Nucleus accumbens (tissue), 56 donors: Measurements from ENCODE around the gene RASA3.
"Not testable (repeated sequence)": the region's sequence is repeated elsewhere in the genome, so short reads cannot be mapped to it uniquely, and the experiment has no call there.

Experiments used
- DNase-seq, 56 donors: peaks; one replicate each; lab custom pipeline; 2025; lab: John Stamatoyannopoulos, UW

Gene RASA3

DNA sequence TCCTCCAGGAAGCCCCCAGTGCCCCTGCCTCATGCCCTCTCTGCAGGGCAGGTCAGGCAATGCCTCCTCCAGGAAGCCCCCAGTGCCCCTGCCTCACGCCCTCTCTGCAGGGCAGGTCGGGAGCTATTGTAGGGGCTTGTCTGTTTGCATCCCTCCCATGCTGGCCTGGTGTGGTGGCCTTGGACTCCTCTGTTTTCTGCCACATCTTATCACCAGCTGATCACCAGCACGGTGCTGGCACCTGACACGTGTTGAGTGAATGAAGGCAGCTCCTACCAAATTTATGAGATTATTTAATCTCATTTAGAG, 107.1 kb downstream of the RASA3 start:
- DNase-seq: no peak

DNA sequence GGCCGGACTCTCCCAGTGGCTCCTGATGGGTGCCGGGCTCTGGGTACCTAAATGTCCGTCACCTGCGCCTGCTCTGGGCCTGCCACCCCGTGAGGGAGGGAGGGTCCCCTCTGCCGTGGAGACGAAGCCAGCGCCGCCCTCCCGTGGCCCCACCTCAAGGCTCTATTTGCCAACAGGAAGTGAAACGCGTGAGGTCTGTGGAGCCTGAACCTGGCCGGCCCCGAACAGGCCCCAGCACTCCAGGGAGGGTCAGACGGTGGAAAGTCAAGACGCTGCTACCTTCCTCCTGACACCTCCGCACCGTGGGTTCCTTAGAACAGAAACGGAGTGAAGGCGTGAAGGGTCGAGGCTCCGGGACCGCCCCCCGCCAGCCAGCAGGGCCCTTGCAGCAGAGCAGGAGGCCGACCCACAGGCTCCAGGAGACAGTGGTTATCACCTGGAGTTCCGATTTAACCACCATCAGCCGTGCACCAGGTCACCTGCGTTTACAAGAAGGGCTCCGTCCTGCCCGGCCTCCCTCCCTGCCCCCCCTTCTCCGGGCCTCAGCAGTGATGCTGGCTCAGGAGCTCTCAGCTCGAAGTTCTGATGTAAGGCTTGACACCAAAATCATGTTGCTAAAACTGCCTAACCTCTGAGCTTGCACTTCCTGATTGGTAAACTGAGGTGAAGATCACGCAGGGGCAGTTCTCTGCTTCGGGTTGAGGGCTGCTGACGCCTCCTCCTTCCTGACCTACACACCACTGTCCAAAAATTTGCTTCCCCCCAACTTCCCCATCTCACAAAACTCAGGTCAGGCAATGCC, 107.6 kb downstream of the RASA3 start:
- no peak for DNase-seq

DNA sequence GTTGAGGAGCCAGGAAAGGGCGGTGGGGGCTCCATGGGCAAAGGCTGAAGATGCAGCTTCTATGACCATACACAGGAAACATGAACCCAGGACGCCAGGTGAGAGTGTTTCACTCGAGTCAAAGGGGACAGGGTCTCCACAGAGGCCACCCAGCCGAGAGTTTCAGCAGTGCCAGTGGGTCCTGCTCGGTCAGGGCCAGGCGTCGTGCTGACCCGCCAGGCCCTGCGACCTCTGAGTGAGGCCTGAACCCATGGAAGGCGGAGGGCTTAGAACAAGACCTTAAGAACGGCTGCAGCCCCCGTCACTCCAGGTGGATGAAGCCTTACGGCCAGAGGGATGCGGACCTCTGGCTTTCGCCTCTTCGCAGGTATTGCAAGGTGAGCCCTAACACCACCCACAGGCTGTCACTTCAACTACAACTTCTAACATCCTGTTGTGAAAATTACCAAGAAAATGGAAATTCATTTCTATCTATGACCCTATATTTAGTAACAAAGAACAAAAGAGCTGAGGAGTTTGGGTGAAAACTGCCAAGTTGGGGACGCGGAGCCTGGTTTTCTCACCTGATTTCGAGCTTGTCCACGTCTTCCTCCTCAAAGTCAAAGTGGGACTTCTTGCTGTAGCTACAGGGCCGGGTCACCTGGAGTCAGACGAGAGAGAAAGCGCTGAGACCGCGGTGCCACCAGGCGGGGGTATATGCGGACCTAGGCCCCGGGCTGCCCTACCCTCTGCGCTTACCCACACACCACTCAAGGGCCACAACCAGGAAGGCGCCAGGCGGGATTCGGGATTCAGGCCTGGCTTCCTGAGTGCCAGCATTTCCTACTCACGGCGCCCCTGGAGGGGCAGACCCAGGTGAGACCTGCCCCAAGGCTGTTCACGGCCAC, 108.5 kb downstream of the RASA3 start:
- DNase-seq: no peak

DNA sequence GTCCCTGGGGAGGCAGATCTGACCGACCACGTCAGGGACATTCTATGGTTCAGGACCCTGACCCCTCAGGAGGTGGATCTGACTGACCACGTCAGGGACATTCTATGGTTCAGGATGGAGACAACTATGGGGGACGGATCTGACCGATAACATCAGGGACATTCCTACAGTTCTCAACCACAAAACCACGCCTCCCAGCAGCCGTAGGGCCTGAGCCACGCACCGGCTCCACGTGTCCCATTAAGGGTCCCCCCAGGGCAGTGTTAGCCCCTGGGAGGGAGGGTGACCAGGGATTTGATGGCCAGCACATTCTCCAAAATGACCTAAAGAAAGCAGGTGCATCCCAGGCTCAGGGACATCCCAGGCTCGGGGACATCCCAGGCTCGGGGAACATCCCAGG, 109.5 kb downstream of the RASA3 start:
- no peak for DNase-seq

DNA sequence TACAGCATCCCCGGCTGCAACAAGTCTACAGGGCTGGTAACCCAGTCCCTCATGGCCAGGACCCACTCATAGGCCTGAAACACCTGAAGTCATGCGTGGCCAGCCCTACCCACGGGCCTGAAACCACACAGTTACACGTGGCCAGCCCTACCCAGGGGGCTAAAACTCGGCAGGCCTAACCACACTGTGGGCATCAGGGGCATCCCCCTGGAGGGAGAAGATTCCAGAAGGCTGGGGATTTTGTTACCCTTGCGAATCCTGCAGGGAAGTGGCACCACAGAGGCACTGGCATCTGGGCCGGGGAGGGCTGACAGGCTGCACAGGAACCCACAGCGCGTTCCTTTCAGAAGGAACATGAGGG, 110.1 kb downstream of the RASA3 start:
- DNase-seq: no peak

DNA sequence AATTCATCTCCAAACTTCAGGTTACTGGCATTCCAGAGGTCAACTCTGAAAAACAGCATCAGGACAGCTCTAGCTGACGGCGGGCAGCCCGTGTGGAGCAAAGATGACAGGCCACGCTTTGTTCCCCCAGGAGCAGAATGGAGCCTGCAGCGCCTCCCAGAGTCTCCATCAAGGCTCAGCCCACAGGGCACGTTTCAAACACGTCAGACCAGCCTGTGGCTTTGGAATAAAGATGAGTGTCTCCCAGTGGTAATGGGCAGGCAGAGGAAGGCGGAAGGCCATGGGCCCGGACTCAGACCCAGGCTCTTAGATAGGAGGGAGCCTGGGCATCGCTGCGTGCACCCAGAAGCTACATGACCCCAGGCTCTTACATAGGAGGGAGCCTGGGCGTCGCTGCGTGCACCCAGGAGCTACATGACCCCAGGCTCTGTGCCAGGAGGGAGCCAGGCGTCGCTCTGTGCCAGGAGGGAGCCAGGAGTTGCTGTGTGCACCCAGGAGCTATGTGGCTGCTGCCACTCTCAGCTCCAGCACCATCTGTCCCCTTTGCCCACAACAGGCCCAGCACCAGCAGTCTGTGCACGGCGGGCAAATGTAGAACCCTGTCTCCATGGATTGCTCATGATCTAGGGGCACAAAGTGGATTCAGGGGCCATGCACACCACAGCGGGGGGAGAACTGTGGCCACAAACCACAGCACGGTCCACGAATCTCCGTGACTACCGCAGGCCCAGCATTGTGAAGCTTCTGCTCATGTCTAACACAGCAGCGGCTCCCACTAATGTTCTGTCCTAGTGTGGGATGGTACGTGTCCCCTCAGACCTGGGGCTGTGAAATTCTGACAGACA, 110.7 kb downstream of the RASA3 start:
- DNase-seq: peak in 20 of 56 donors; percentile 15 to 66 (median 30)

DNA sequence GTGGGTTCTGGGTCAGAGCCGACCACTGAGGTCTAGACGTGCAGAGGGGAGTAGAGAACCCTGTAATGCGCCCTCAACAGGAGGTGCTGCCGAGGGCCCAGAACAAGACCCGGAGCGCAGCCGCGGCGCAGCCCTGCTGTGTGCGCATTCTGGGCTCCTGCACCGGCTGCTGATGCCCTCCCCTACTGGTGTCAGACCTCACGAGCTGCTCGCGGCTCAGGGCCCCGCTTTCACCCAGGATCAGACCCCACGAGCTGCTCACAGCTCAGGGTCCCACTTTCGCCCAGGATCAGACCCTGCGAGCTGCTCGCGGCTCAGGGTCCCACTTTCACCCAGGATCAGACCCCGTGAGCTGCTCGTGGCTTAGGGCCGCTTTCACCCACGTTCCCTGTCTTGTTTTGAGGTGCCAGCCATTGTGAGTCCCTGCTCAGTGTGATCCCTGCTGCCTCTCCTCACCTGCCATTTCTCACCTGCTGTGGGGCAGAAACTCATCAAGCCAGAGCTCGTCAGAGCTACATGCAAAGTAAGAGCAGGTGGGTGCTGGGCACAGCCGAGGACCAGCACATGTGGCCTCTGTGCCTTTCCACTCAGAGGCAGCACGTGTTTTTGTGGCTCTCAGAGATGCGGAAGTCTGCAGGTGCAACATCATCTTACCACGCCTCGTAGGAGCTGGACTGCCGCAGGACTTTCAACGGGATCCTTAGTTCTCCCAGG, 111.5 kb downstream of the RASA3 start:
- DNase-seq: no peak

DNA sequence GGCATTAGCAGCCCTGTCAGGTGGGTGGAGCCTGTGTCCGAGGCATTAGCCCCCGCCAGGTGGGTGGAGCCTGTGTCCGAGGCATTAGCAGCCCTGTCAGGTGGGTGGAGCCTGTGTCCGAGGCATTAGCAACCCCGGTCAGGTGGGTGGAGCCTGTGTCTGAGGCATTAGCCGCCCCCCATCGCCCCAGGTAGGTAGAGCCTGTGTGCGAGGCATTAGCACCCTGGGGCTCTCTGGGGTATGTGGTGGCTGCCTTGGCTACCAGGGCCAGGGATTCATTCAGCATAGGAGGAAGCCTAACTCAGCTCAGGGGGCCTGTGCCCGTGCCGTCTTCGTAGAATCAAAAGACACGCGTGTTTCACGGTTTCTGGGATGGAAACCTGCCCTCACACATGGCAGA, 112.3 kb downstream of the RASA3 start:
- not testable (repeated sequence) for DNase-seq

DNA sequence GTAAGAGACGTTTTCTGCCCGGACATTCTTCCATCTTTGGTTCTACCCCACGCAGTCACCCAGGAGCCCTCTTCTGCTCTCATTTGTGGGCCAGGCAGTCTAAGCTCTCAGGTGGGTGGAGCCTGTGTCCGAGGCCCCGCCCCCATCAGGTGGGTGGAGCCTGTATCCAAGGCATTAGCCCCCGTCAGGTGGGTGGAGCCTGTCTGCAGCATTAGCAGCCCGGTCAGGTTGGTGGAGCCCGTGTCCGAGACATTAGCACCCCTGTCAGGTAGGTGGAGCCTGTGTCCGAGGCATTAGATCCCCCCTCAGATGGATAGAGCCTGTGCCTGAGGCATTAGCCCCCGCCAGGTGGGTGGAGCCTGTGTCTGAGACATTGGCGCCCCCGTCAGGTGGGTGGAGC, 113.1 kb downstream of the RASA3 start:
- peak in 1 of 56 donors; percentile 42 for DNase-seq

DNA sequence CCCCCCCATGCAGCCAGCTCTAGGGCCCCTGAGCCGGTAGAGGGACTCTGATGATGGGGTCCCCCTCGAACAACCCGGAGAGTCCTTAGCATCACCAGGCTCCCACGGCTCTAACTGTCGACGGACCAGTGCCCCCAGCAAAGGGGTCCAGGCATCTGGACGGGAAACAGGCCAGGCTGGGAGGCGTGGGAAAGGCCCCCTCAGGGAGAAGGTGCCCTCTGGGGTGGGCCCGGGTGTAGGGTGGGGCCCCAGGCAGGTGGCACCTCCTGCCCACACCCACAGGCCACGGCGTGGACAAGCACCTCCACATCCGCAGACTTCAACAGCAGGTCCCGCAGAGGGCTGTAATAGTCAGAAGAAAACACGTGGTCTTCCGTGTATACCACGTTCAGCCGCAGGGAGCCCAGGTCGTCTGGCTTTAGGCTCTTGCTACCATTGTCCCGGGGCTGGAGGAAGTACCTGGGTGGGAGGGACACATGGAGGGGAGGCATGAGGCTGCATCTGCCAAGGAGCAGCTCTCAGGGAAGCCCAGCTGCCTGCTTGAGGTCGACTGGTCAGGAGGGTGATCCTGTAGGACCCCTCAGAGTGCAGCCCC, 113.9 kb downstream of the RASA3 start:
- no peak for DNase-seq

DNA sequence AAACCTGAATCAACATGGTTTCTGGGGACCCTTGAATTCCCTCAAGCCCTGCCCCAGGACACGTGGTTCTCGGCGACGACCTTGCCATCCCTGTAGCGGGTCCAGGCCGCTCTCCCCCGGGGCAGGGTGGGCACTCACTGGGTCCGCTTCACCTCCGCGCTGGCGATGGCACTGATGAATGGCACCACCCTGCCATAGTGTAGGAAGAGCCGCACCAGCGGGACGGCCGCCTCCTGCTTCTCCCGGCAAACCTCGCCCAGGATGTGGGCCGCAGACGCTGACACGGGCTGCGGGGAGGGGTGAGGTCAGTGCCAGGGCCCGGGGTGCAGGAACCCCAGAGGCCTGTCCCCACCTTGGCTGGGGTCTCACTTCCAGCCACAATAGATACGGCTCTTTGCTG, 114.5 kb downstream of the RASA3 start:
- no peak for DNase-seq

DNA sequence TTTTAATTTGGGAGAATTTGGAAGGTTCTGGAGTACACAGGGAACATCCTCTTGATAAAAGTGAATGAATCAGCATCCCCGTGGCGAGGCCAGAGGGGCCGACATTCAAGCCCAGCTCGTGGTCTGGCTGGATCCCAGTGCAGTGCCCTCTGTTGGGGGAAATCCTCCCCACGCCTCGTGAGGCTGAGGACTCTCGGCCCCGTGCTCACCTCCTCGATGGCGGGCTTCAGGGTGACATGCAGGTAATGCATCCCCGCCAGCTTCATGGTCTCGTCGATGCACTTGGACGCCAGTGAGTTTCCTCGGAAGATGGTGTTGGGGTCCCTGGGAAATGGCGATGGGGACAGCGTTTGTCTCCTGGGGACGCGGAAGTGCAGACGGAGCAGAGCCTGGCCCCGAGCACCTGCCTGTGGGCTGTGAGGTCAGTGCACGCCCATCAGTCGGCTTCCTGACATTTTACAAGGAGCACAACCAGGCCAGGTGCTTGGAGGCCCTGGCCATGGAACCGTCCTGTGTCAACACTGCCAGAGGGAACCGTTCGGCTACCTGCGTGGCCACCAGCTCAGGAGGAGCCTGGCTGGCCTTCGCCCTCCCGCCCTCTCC, 115.3 kb downstream of the RASA3 start:
- DNase-seq: no peak

DNA sequence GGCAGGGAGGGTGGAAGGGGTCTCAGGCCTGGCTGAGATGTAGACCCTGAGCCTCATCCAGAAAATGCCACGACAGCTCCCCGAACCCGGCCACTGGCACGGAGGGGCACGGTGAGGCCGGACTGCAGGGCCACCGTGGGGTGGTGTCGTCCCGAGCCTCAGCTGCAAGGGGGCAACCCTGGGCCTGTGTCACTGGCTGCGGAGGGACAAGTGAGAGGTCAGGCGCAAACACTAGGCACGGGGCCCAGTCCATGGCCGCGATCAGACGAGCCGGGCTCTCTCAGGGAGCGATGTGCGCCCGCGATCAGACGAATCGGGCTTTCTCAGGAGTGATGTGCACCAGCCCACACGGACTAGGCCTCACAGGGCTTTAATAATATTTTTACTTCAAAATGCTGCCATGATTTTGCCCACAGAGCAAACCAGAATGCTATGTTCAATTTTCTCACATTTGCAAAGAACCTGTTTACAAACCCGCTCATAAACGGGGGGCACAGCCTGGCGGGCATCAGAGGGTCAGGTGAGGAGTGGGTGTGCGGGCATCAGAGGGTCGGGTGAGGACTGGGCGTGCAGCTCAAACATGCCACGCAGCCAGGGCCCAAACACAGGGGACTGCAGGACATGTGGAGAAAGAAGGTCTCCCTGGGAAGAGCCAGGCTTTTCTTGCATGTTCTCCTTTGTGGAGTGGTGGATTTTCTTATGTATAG, 115.9 kb downstream of the RASA3 start:
- DNase-seq: no peak

DNA sequence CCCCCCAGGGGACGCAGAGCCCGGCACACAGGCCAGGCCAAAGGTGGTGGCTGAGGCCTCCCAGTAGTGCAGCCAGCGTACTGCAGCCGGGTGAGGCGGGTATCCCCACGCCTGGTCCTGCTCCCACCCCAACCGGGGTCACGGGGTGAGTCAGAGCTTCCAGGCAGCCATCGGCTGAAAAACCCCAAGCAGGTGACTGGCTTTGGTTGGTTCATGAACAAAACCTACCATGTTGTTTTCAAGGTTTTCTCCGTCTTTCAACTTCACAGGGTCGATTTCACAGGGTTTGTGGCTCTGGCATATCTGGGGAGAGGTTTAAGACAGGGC, 116.5 kb downstream of the RASA3 start:
- DNase-seq: no peak

DNA sequence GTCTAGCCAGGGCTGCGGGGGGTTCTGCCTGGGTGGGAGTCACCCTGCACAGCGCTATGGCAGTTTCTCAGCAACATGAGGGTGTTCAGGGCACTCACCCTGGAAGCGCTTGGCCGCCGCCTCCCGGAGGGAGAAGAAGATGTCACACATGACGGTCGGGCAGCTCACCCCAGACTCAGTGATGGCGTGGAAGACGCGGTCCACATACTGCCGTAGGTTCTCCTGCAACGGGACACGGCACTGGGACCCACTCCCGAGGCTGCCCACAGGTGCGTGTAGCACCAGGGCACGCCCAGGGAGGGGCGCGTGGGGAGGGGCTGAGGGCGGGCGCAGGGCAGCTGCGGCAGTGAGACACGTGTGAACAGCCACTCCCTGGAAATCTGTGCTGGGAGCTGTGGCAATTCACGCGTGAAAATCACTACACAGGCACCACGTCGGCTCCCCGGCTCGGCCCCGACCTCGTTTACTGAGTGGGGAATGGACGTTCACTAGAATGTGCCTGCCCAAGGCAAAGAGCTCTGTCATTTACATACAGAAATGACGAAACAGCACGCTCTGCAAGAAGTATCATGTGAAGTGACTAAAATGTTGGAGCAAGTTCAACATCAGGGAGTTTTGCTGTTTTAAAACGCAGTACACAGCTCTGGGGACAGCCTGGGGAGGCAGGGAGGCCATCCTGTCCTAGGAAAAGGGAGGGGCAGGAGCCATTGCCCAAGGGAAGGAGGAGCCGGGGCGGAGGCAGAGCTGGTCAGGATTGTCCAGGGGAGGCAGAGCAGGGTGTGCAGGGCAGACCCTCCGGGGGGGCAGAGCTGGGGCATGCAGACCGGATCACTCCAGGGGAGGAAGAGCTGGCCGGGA, 117.1 kb downstream of the RASA3 start:
- DNase-seq: no peak

DNA sequence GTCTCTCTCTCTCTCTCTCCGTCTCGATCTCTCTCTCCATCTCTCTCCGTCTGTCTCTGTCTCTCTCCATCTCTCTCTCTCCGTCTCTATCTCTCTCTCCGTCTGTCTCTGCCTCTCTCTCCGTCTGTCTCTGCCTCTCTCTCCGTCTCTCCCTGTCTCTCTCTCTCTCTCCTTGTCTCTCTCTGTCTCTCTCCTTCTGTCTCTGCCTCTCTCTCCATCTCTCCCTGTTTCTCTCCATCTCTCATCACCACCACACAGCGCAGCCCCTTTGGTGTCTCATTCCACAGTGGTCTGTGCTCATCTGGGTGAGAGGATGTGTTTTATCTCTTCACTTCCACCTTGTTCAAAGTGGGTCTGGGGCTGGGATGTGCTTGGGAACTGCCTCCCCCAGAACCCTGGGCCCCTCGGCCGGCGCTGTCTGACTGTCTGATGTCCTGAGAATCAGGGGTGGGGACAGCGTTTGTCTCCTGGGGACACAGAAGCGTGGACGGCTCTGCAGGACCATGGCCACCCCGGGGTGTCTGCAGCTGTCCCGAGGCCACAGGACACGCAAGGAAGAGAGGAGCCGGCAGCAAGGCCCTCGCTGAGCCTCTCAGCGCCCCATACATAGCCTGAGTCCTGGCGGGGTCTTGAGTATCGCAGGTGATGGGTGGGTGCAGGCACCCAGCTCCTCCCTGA, 118.3 kb downstream of the RASA3 start:
- DNase-seq: no peak

DNA sequence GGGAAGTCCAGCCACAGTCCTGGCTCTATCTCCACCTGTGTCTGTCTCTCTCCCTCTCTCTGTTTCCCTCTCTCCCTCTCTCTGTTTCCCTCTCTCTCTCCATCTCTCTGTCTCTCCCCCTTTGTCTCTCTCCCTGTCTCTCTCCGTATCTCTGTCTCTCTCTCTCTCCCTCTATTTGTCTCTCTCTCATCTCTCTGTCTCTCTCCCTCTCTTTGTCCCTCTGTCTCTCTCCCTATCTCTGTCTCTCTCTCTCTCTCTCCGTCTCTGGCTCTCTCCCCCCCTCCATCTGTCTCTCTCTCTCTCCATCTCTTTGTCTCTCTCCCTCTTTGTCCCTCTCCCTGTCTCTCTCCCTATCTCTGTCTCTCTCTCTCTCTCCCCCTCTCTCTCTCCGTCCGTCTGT, 119.1 kb downstream of the RASA3 start:
- DNase-seq: no peak

DNA sequence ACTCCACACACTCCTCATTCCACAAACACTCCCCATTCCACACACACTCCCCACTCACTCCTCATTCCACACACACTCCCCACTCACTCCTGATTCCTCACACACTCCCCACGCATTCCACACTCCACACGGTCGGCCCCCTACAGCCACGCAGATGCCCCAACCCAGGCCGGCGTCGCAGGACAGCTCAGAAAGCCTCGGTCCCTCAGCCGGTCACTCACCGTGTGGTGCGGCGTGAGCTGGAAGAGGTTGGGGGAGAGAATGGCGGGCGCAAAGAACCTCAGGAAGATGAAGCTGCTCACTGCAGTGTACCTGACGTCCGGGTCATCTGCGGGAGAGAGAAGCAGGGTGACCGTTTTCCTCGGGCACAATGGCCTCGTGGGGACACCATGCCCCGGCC, 119.5 kb downstream of the RASA3 start:
- DNase-seq: no peak
